GM23248 (cell line): ENCODE data around the gene PRAC1.

Experiments
- EZH2 ChIP-seq: fragments of 200-600 bp; sonication (generic); IDR thresholded peaks from 2 replicates; pipeline ENCODE4 v1.6.1; 2018; ENCODE audit warnings: antibody characterized with exemption, mild to moderate bottlenecking; ENCODE audit not compliant: insufficient read depth, poor library complexity, severe bottlenecking
- EZH2phosphoT487 ChIP-seq: fragments of 200-600 bp; sonication (generic); IDR thresholded peaks from 2 replicates; pipeline ENCODE4 v1.6.1; 2018; ENCODE audit warnings: antibody characterized with exemption, moderate library complexity, mild to moderate bottlenecking, low read depth; ENCODE audit not compliant: insufficient read depth

DNA sequence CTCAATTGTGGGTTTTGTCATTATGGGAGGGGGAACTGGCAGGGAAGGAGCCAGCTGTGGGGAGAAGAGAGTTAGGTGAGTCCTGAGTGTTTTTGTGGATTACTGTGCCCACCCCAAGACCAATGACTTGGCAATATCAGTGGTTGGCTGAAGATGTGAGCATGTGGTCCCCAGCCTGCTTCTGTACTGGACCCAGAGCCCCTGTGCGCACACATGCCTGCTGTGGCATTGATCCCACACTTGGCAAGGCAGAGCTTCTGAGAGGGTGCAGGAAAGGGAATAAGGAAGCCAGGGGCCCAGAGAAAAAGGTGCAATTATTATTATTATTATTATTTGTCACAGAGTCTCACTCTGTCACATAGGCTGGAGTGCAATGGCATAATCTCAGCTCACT lies 1.3 kb downstream of the PRAC1 start:
- no peak for TF ChIP-seq EZH2
- TF ChIP-seq EZH2phosphoT487: no peak
